IMR-90 (cell line): Measurements from ENCODE around the gene UNC79.

Source experiments
- CEBPB ChIP-seq: IDR thresholded peaks from 2 replicates; pipeline ENCODE4 v1.6.1; 2012; ENCODE audit warnings: low read depth, low read length, improper control_type of control experiment
- CHD1 ChIP-seq: IDR thresholded peaks from 2 replicates; pipeline ENCODE4 v1.6.1; 2012; ENCODE audit warnings: low read depth, low read length, improper control_type of control experiment
- FOS ChIP-seq: fragments of 150-350 bp; IDR thresholded peaks from 2 replicates; pipeline ENCODE4 v1.6.1; 2016; ENCODE audit warnings: low read depth, low read length
- POLR2A ChIP-seq: IDR thresholded peaks from 2 replicates; pipeline ENCODE4 v1.6.1; 2012; ENCODE audit warnings: mild to moderate bottlenecking, low read depth, low read length
- RAD21 ChIP-seq: IDR thresholded peaks from 2 replicates; pipeline ENCODE4 v1.6.1; 2012; ENCODE audit warnings: low read length, improper control_type of control experiment
- RCOR1 ChIP-seq: IDR thresholded peaks from 2 replicates; pipeline ENCODE4 v1.6.1; 2012; ENCODE audit warnings: mild to moderate bottlenecking, low read length, improper control_type of control experiment; ENCODE audit not compliant: insufficient replicate concordance
- SMC3 ChIP-seq: fragments of 150-350 bp; IDR thresholded peaks from 2 replicates; pipeline ENCODE4 v1.6.1; 2016; ENCODE audit warnings: low read depth, mild to moderate bottlenecking, antibody characterized with exemption, low read length, moderate library complexity
- TF ChIP-seq, protein P1 (sequence below): conservative IDR thresholded peaks from 2 replicates; pipeline ENCODE4 v1.5.1; 2012; ENCODE audit warnings: mild to moderate bottlenecking, low read depth, low read length, improper control_type of control experiment
- TF ChIP-seq, protein P2 (sequence below): fragments of 150-350 bp; IDR thresholded peaks from 2 replicates; pipeline ENCODE4 v1.6.1; 2016; ENCODE audit warnings: low read depth, mild to moderate bottlenecking, low read length, moderate library complexity, borderline replicate concordance

DNA sequence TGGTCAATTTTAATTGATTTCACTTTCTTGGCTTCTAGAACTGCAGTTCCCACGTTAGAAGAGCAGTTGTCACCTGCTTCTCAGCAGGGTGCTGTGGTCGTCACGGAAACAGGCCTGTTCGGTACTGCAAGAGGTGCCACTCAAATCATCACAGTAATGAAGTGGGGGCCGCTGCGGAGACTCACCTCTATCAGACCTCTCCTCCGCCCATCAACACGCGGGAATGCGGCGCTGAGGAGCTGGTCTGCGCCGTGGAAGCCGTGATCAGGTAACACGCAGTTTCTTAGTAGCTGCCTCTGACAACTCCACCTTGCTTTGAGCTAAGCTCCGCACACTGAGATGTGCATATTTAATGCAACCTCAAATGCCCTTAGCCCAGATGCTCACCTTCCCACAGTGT lies 107.2 kb downstream of the UNC79 start:
- TF ChIP-seq, protein P1, sequence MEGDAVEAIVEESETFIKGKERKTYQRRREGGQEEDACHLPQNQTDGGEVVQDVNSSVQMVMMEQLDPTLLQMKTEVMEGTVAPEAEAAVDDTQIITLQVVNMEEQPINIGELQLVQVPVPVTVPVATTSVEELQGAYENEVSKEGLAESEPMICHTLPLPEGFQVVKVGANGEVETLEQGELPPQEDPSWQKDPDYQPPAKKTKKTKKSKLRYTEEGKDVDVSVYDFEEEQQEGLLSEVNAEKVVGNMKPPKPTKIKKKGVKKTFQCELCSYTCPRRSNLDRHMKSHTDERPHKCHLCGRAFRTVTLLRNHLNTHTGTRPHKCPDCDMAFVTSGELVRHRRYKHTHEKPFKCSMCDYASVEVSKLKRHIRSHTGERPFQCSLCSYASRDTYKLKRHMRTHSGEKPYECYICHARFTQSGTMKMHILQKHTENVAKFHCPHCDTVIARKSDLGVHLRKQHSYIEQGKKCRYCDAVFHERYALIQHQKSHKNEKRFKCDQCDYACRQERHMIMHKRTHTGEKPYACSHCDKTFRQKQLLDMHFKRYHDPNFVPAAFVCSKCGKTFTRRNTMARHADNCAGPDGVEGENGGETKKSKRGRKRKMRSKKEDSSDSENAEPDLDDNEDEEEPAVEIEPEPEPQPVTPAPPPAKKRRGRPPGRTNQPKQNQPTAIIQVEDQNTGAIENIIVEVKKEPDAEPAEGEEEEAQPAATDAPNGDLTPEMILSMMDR = no peak
- no peak for TF ChIP-seq CHD1
- TF ChIP-seq POLR2A = no peak
- no peak for TF ChIP-seq RAD21
- TF ChIP-seq, protein P2, sequence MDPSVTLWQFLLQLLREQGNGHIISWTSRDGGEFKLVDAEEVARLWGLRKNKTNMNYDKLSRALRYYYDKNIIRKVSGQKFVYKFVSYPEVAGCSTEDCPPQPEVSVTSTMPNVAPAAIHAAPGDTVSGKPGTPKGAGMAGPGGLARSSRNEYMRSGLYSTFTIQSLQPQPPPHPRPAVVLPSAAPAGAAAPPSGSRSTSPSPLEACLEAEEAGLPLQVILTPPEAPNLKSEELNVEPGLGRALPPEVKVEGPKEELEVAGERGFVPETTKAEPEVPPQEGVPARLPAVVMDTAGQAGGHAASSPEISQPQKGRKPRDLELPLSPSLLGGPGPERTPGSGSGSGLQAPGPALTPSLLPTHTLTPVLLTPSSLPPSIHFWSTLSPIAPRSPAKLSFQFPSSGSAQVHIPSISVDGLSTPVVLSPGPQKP = no peak
- TF ChIP-seq FOS = no peak
- TF ChIP-seq RCOR1 = no peak
- TF ChIP-seq SMC3 = no peak
- no peak for TF ChIP-seq CEBPB
